Panc1 (cell line): ENCODE measurements around the gene ATP2C1. TPM values are rescaled to one million over a fixed set of nuclear protein-coding genes. Genes with fewer than 3 reads are reported as not detected.

Source experiments
- ATAC-seq: fragments of 200-7000 bp; cut with Tn5 transposase; 2 replicates; pipeline ENCODE4 v1.9.1; 2020; ENCODE audit warnings: mild to moderate bottlenecking, moderate library complexity
- BruUV-seq: library from RNA; stranded (reverse); fragments of 400-500 nt; replicated peaks from 2 replicates; lab custom pipeline; 2021; lab: Mats Ljungman, UMichigan
- CTCF ChIA-PET: fragments of 300-600 bp; sonication (Branson Sonifier 250); formaldehyde crosslinking; loops from one replicate; lab custom pipeline; 2022; ENCODE audit warnings: antibody characterized with exemption; lab: Charles Lee
- POLR2A ChIA-PET: fragments of 300-600 bp; sonication (Branson Sonifier 250); formaldehyde crosslinking; loops from one replicate; lab custom pipeline; 2022; ENCODE audit warnings: antibody characterized with exemption; lab: Charles Lee
- DNase-seq: peaks from one replicate; pipeline ENCODE4 v3.0.0-alpha.2; 2010; ENCODE audit warnings: low read depth, low spot score
- H3K27ac ChIP-seq: 2 replicates; pipeline ENCODE4 v1.5.1; 2011; ENCODE audit warnings: mild to moderate bottlenecking, low read length, inconsistent platforms
- H3K27me3 ChIP-seq: fragments of 200-500 bp; sonication (Bioruptor generic); 2 replicates; pipeline ENCODE4 v1.6.0; 2014; ENCODE audit warnings: low read length, inconsistent platforms; ENCODE audit not compliant: control insufficient read depth, insufficient read depth
- H3K36me3 ChIP-seq: fragments of 200-500 bp; sonication (Bioruptor generic); 2 replicates; pipeline ENCODE4 v1.5.1; 2014; ENCODE audit warnings: inconsistent platforms, mild to moderate bottlenecking, low read length, moderate library complexity; ENCODE audit not compliant: control insufficient read depth, insufficient read depth
- H3K4me1 ChIP-seq: 2 replicates; pipeline ENCODE4 v1.5.1; 2011; ENCODE audit warnings: inconsistent platforms, mild to moderate bottlenecking, low read length, moderate library complexity; ENCODE audit not compliant: control insufficient read depth, insufficient read depth
- H3K4me3 ChIP-seq, 2 experiments: 2 replicates each; pipeline ENCODE4 v1.5.1; 2011 to 2012; ENCODE audit warnings: low read depth in 2 of 2, low read length in 2 of 2, mild to moderate bottlenecking in 2 of 2, inconsistent platforms in 1 of 2, moderate library complexity in 1 of 2
- H3K9me3 ChIP-seq: fragments of 200-500 bp; sonication (Bioruptor generic); 2 replicates; pipeline ENCODE4 v1.5.1; 2014; ENCODE audit warnings: low read depth, mild to moderate bottlenecking, inconsistent platforms, low read length, moderate library complexity; ENCODE audit not compliant: control insufficient read depth, insufficient read depth
- CTCF ChIP-seq: fragments of 450-650 bp; IDR thresholded peaks from 2 replicates; pipeline ENCODE4 v1.5.1; 2017; ENCODE audit warnings: mild to moderate bottlenecking
- POLR2AphosphoS5 ChIP-seq: IDR thresholded peaks from 2 replicates; pipeline ENCODE4 v1.6.1; 2012; ENCODE audit warnings: mild to moderate bottlenecking, low read depth, low read length, moderate library complexity
- REST ChIP-seq, 2 experiments: IDR thresholded peaks; 2 replicates each; pipeline ENCODE4 v1.6.1; 2011 to 2012; ENCODE audit warnings: low read depth in 2 of 2, control low read depth in 1 of 2, low read length in 1 of 2, mild to moderate bottlenecking in 1 of 2, moderate library complexity in 1 of 2; ENCODE audit not compliant: insufficient read depth in 1 of 2
- SIN3A ChIP-seq: IDR thresholded peaks from 2 replicates; pipeline ENCODE4 v1.6.1; 2012; ENCODE audit warnings: low read depth, mild to moderate bottlenecking, low read length, moderate library complexity, borderline replicate concordance; ENCODE audit not compliant: insufficient read depth
- TCF7L2 ChIP-seq: IDR thresholded peaks from 2 replicates; pipeline ENCODE4 v1.6.1; 2011; ENCODE audit warnings: mild to moderate bottlenecking, low read depth, low read length, inconsistent platforms
- in situ Hi-C: cut with HindIII; loops from 2 replicates; pipeline ENCODE4 v1.10.0; 2016; ENCODE audit warnings: low sequenced_read_pairs, low pct_unique_long_range_greater_than_20kb
- intact Hi-C: fragments of 100-400 bp; cut with micrococcal nuclease; formaldehyde crosslinking; loops from one replicate; pipeline ENCODE4 v1.10.0; 2022; ENCODE audit not compliant: unreplicated experiment
- total RNA-seq: library from RNA; stranded (reverse); gene quantifications from one replicate; pipeline ENCODE4 v1.2.1, GENCODE V29; 2021; ENCODE audit not compliant: unreplicated experiment

ATP2C1 gene
- total RNA-seq, 1 experiment from 2014 or later: 101 TPM

- no peak overlapping the region for H3K27ac ChIP-seq
- no peaks in the 10 kb centered on the region for H3K9me3 ChIP-seq
- TF ChIP-seq CTCF (no peak), SIN3A (no peak), REST (IDR thresholded peaks at IDR 0.05; ENCODE audit: insufficient read depth in 1 of 2, low read depth in 2 of 2, low read length in 1 of 2) (no peak), POLR2AphosphoS5 (no peak), TCF7L2 (no peak)
- ChIA-PET POLR2A (interaction anchor here (0.6 kb wide), 1 partner anchor 8 kb away, joined by 7 read pairs; no protein-coding TSS in a partner anchor), CTCF (no interaction called here)
- peaks cover 6% of the 10 kb centered on the region for H3K36me3 ChIP-seq
- DNase-seq: no peak
- H3K4me3 ChIP-seq: no peak overlapping the region
- intact Hi-C loops (no loop called here), in situ Hi-C loops (no loop called here)
- BruUV-seq: no TSS peak
- H3K27me3 ChIP-seq: no peaks in the 10 kb centered on the region
- ATAC-seq: no peak
- H3K4me1 ChIP-seq: no peaks in the 10 kb centered on the region
Observed at GRCh38 chr3:131020122-131020693, 126.3 kb downstream of the ATP2C1 start.

GRCh38 chr3:131025539-131025938, 131.7 kb downstream of the ATP2C1 start:
- H3K9me3 ChIP-seq: no peaks in the 10 kb centered on the region
- no peaks in the 10 kb centered on the region for H3K27me3 ChIP-seq
- intact Hi-C loops: no loop called here
- TF ChIP-seq TCF7L2: no peak
- TF ChIP-seq SIN3A: no peak
- TF ChIP-seq REST (IDR thresholded peaks at IDR 0.05; ENCODE audit: insufficient read depth in 1 of 2, low read depth in 2 of 2, low read length in 1 of 2): no peak
- no peak for TF ChIP-seq POLR2AphosphoS5
- no peak for TF ChIP-seq CTCF
- in situ Hi-C loops: no loop called here
- BruUV-seq: no TSS peak
- DNase-seq: no peak
- CTCF ChIA-PET: no interaction called here
- peaks cover 4% of the 10 kb centered on the region; the same call in 1 of the 2 replicates for H3K36me3 ChIP-seq
- POLR2A ChIA-PET: interaction anchor here (0.6 to 1.1 kb wide), 2 partner anchors 11 to 1103 kb away, joined by 3 to 6 read pairs; no protein-coding TSS in a partner anchor
- no peak for ATAC-seq
- H3K27ac ChIP-seq: peak overlapping the region; percentile 92
- peaks cover 14% of the 10 kb centered on the region for H3K4me1 ChIP-seq
- H3K4me3 ChIP-seq: peak overlapping the region; percentile 87 to 88
